NB4 (cell line): ENCODE data around the gene TRAK1.

Experiments used
- CTCF ChIP-seq: IDR thresholded peaks from one replicate; pipeline ENCODE4 v1.5.1; 2012; ENCODE audit warnings: low read depth, low read length
- MAX ChIP-seq: IDR thresholded peaks from 2 replicates; pipeline ENCODE4 v1.6.1; 2011; ENCODE audit warnings: low read depth, low read length
- MYC ChIP-seq: IDR thresholded peaks from 2 replicates; pipeline ENCODE4 v1.6.1; 2011; ENCODE audit warnings: low read depth, low read length
- POLR2A ChIP-seq: IDR thresholded peaks from 2 replicates; pipeline ENCODE4 v1.6.1; 2011; ENCODE audit warnings: mild to moderate bottlenecking; ENCODE audit not compliant: insufficient read length; ENCODE audit errors: extremely low read depth

- no peak for TF ChIP-seq CTCF
- TF ChIP-seq POLR2A, result no peak
- TF ChIP-seq MAX, result no peak
- TF ChIP-seq MYC, result no peak
These were observed 52.3 kb downstream of the TRAK1 start for GRCh38 chr3:42143440-42143839.
